ENCODE results near the gene SEPHS2. TPM values are rescaled to one million over a fixed set of nuclear protein-coding genes. Genes with fewer than 3 reads are reported as not detected.

SEPHS2 gene
- total RNA-seq, 2 donors from 2014 or later, result 48.9 to 79.1 TPM

Other genes with a start within 250 kb of the SEPHS2 start
- 10 to 100 TPM; 30.9 to 39.5 TPM for gene SULT1A3, start 246.6 kb downstream of the SEPHS2 start, total RNA-seq
- gene NPIPB13, start 197.4 kb downstream of the SEPHS2 start, total RNA-seq, result 10 to 100 TPM; 16.1 to 25.1 TPM
- 10 to 100 TPM; 51.0 to 69.9 TPM for gene CD2BP2, start 90.6 kb downstream of the SEPHS2 start, total RNA-seq
- 10 to 100 TPM; 49.7 to 64.2 TPM for gene TBC1D10B, start 75.4 kb downstream of the SEPHS2 start, total RNA-seq
- 1 to 10 TPM in 1 of 2 donors, not detected in 1; 1.6 TPM for gene MYL11, start 71.1 kb downstream of the SEPHS2 start, total RNA-seq
- gene SEPTIN1, start 63.3 kb downstream of the SEPHS2 start, total RNA-seq, result 100 to 1,000 TPM; 198 to 216 TPM
- gene ZNF48, start 50.5 kb downstream of the SEPHS2 start, total RNA-seq, result 10 to 100 TPM; 10.2 to 10.5 TPM
- gene ZNF771, start 38.3 kb downstream of the SEPHS2 start, total RNA-seq, result 1 to 10 TPM; 5.1 to 5.2 TPM
- 100 to 1,000 TPM in 1 of 2 donors, 10 to 100 TPM in 1; 60.9 to 173 TPM for gene DCTPP1, start 15.8 kb downstream of the SEPHS2 start, total RNA-seq
- 100 to 1,000 TPM; 319 to 344 TPM for gene ITGAL, start 26.9 kb upstream of the SEPHS2 start, total RNA-seq
- 1 to 10 TPM; 3.7 to 5.3 TPM for gene ZNF768, start 80.7 kb upstream of the SEPHS2 start, total RNA-seq
- 10 to 100 TPM in 1 of 2 donors, 1 to 10 TPM in 1; 6.9 to 12.9 TPM for gene ZNF747, start 89.0 kb upstream of the SEPHS2 start, total RNA-seq
- 10 to 100 TPM; 13.8 to 14.1 TPM for gene ZNF764, start 112.5 kb upstream of the SEPHS2 start, total RNA-seq
- 1 to 10 TPM; 7.3 to 9.7 TPM for gene ZNF688, start 125.8 kb upstream of the SEPHS2 start, total RNA-seq
- 10 to 100 TPM; 10.5 to 15.5 TPM for gene ZNF785, start 139.8 kb upstream of the SEPHS2 start, total RNA-seq
- 10 to 100 TPM in 1 of 2 donors, 1 to 10 TPM in 1; 5.9 to 12.1 TPM for gene ZNF689, start 164.5 kb upstream of the SEPHS2 start, total RNA-seq
- gene PRR14, start 205.1 kb upstream of the SEPHS2 start, total RNA-seq, result 10 to 100 TPM; 76.6 to 97.5 TPM
- 100 to 1,000 TPM in 1 of 2 donors, 10 to 100 TPM in 1; 92.6 to 140 TPM for gene FBRS, start 212.6 kb upstream of the SEPHS2 start, total RNA-seq

Measured in activated T-helper 17 cell treated with anti-CD3 and anti-CD28 coated beads, Interleukin-2, amount 50 U/mL, for 72 hours (primary cell).